ENCODE data around the gene MBD5. TPM values are rescaled to one million over a fixed set of nuclear protein-coding genes. Genes with fewer than 3 reads are reported as not detected.
A peak's percentile ranks its signal among the peaks of the same experiment; 100 is the strongest.

Gene MBD5
- total and polyA plus RNA-seq, 2 donors (not counting 1 experiment from before 2014, with no cell fraction given) = 10.9 to 69.7 TPM

DNA sequence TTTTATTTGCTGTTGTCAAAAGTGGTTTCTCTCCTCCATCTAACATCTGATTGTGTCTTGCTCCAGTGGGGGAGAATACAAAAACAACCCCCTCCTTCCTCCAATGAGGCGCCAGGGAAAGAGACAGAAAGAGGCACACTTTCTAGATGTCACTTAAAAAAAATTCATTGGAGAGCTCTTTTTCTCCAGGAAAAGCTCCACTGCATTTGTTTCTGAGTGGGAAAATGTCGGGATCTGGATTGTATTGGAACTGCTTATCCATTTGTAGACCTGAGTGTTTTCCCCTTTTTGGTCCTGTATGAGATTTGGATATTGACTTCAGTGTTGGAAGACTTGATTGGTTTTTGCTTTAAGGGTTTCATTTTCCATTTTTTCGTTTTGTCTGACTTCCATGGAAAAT, 995 bp downstream of the MBD5 start:
- intact Hi-C loops (cut with micrococcal nuclease) = loop anchor here (10.0 kb wide), 1 partner anchor 1003 kb away; no protein-coding TSS in a partner anchor
- ChIA-PET POLR2A (interaction anchor here (1.6 kb wide), 1 partner anchor 178 kb away, joined by 4 read pairs; no protein-coding TSS in a partner anchor), CTCF (interaction anchor here (0.7 to 1.9 kb wide), 4 partner anchors 13 to 487 kb away, joined by 3 to 6 read pairs (median 4); no protein-coding TSS in a partner anchor)
- H4K20me1 ChIP-seq (ENCODE audit: control insufficient read depth, insufficient read depth, low read length, poor library complexity, severe bottlenecking) = peaks cover 6% of the 10 kb centered on the region
- H2AFZ ChIP-seq (ENCODE audit: insufficient read depth, low read depth, low read length, poor library complexity, severe bottlenecking) = peak overlapping the region; percentile 91
- H3K79me2 ChIP-seq (ENCODE audit: control insufficient read depth, insufficient read depth, low read length) = peaks cover 95% of the 10 kb centered on the region
- H3K9ac ChIP-seq (ENCODE audit: low read length) = peak overlapping the region; percentile 82
- Mint-ChIP-seq H3K4me1 (peaks cover 47% of the 10 kb centered on the region), H3K27me3 (no peaks in the 10 kb centered on the region), H3K27ac (peak overlapping the region; percentile 94), H3K4me3 (peak overlapping the region; percentile 99), H3K9me3 (ENCODE audit: insufficient read depth) (no peaks in the 10 kb centered on the region)
- ATAC-seq (ENCODE audit: low read depth) (no peak), DNase-seq (no peak)
- peak overlapping the region; percentile 91 to 92 for H3K27ac ChIP-seq (ENCODE audit: low read length in 2 of 2)
- H3K36me3 ChIP-seq (replicated peaks in 1 of 2; ENCODE audit: control extremely low read depth in 1 of 2, control insufficient read depth in 1 of 2, extremely low read depth in 1 of 2, insufficient read depth in 2 of 2, low read length in 1 of 2) = peaks cover 0 to 2% of the 10 kb centered on the region in 2 experiments
- no peak for TF ChIP-seq EZH2 (IDR thresholded peaks at IDR 0.05; ENCODE audit: borderline replicate concordance, insufficient read depth, low read depth, low read length, poor library complexity, severe bottlenecking)
- TF ChIP-seq, protein P1, sequence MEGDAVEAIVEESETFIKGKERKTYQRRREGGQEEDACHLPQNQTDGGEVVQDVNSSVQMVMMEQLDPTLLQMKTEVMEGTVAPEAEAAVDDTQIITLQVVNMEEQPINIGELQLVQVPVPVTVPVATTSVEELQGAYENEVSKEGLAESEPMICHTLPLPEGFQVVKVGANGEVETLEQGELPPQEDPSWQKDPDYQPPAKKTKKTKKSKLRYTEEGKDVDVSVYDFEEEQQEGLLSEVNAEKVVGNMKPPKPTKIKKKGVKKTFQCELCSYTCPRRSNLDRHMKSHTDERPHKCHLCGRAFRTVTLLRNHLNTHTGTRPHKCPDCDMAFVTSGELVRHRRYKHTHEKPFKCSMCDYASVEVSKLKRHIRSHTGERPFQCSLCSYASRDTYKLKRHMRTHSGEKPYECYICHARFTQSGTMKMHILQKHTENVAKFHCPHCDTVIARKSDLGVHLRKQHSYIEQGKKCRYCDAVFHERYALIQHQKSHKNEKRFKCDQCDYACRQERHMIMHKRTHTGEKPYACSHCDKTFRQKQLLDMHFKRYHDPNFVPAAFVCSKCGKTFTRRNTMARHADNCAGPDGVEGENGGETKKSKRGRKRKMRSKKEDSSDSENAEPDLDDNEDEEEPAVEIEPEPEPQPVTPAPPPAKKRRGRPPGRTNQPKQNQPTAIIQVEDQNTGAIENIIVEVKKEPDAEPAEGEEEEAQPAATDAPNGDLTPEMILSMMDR (IDR thresholded peaks at IDR 0.05) = no peak
- peak overlapping the region; percentile 95 for H3K4me2 ChIP-seq (replicated peaks; ENCODE audit: low read depth, low read length, poor library complexity, severe bottlenecking)
- no peaks in the 10 kb centered on the region for H3K27me3 ChIP-seq (replicated peaks in 1 of 4; ENCODE audit: control extremely low read depth in 1 of 4, control insufficient read depth in 3 of 4, insufficient read depth in 4 of 4, low read length in 3 of 4)
- H3K4me1 ChIP-seq (ENCODE audit: control insufficient read depth in 2 of 2, insufficient read depth in 2 of 2, low read length in 2 of 2) = peaks cover 23 to 37% of the 10 kb centered on the region in 2 donors
- H3K4me3 ChIP-seq (ENCODE audit: control extremely low read depth in 1 of 5, extremely low read depth in 1 of 5, insufficient read depth in 1 of 5, low read depth in 2 of 5, low read length in 4 of 5) = peak overlapping the region; percentile 79 to 90 (median 80)
- 0% methylated on average over 1 of the region's 3 CpGs for WGBS (ENCODE audit: insufficient coverage)
- no peaks in the 10 kb centered on the region for H3K9me3 ChIP-seq (ENCODE audit: control extremely low read depth in 1 of 3, control insufficient read depth in 2 of 3, insufficient read depth in 1 of 3, low read length in 2 of 3)

DNA sequence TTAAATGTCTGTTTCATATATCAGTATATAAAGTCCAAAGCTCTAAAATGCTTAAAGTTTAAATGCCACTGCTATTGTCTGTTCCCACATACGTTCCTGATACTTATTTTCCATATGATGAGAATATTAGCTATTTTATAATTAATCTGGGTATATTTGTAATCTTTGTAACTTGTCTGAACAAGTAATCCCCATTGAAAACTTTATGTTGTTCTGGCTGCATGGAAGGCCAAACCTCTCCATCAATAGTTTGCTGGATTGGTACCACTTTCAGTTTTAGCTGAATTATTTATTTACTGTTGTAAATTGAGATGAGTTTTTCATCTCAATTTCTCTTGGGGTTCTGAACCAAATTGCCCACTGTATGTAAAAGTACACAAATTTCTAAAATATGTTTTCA, 1.5 kb downstream of the MBD5 start:
- ChIA-PET CTCF (interaction anchor here (0.7 to 1.5 kb wide), 3 partner anchors 13 to 487 kb away, joined by 3 to 4 read pairs (median 3); no protein-coding TSS in a partner anchor), POLR2A (no interaction called here)
- Histone ChIP-seq H3K4me3 (ENCODE audit: control extremely low read depth in 1 of 5, extremely low read depth in 1 of 5, insufficient read depth in 1 of 5, low read depth in 2 of 5, low read length in 4 of 5) (peak overlapping the region in 3 of 5 experiments; percentile 79 to 90 (median 80)), H3K4me2 (replicated peaks; ENCODE audit: low read depth, low read length, poor library complexity, severe bottlenecking) (peak overlapping the region; percentile 95), H4K20me1 (ENCODE audit: control insufficient read depth, insufficient read depth, low read length, poor library complexity, severe bottlenecking) (peaks cover 6% of the 10 kb centered on the region), H3K9ac (ENCODE audit: low read length) (peak overlapping the region; percentile 82), H3K27me3 (replicated peaks in 1 of 4; ENCODE audit: control extremely low read depth in 1 of 4, control insufficient read depth in 3 of 4, insufficient read depth in 4 of 4, low read length in 3 of 4) (no peaks in the 10 kb centered on the region), H3K9me3 (ENCODE audit: control extremely low read depth in 1 of 3, control insufficient read depth in 2 of 3, insufficient read depth in 1 of 3, low read length in 2 of 3) (no peaks in the 10 kb centered on the region), H3K79me2 (ENCODE audit: control insufficient read depth, insufficient read depth, low read length) (peaks cover 95% of the 10 kb centered on the region), H3K36me3 (replicated peaks in 1 of 2; ENCODE audit: control extremely low read depth in 1 of 2, control insufficient read depth in 1 of 2, extremely low read depth in 1 of 2, insufficient read depth in 2 of 2, low read length in 1 of 2) (peaks cover 0 to 2% of the 10 kb centered on the region in 2 experiments), H2AFZ (ENCODE audit: insufficient read depth, low read depth, low read length, poor library complexity, severe bottlenecking) (no peak overlapping the region), H3K4me1 (ENCODE audit: control insufficient read depth in 2 of 2, insufficient read depth in 2 of 2, low read length in 2 of 2) (peaks cover 23 to 37% of the 10 kb centered on the region in 2 donors), H3K27ac (ENCODE audit: low read length in 2 of 2) (peak overlapping the region; percentile 91 to 92)
- no peak for TF ChIP-seq EZH2 (IDR thresholded peaks at IDR 0.05; ENCODE audit: borderline replicate concordance, insufficient read depth, low read depth, low read length, poor library complexity, severe bottlenecking)
- TF ChIP-seq, protein P1 (IDR thresholded peaks at IDR 0.05) = no peak
- WGBS (ENCODE audit: insufficient coverage) = no CpG with 5 or more reads among the region's 1 CpG
- Mint-ChIP-seq H3K4me1 (peaks cover 46% of the 10 kb centered on the region), H3K27ac (peak overlapping the region; percentile 94), H3K4me3 (peak overlapping the region; percentile 99), H3K27me3 (no peaks in the 10 kb centered on the region), H3K9me3 (ENCODE audit: insufficient read depth) (no peaks in the 10 kb centered on the region)
- ATAC-seq (ENCODE audit: low read depth) (no peak), DNase-seq (no peak)
- intact Hi-C loops (cut with micrococcal nuclease) = loop anchor here (10.0 kb wide), 1 partner anchor 1002 kb away; no protein-coding TSS in a partner anchor
